Measurements from ENCODE around the gene RTP5. TPM values are rescaled to one million over a fixed set of nuclear protein-coding genes. Genes with fewer than 3 reads are reported as not detected.

RTP5 gene
- total RNA-seq, 1 experiment from 2014 or later: not detected

DNA sequence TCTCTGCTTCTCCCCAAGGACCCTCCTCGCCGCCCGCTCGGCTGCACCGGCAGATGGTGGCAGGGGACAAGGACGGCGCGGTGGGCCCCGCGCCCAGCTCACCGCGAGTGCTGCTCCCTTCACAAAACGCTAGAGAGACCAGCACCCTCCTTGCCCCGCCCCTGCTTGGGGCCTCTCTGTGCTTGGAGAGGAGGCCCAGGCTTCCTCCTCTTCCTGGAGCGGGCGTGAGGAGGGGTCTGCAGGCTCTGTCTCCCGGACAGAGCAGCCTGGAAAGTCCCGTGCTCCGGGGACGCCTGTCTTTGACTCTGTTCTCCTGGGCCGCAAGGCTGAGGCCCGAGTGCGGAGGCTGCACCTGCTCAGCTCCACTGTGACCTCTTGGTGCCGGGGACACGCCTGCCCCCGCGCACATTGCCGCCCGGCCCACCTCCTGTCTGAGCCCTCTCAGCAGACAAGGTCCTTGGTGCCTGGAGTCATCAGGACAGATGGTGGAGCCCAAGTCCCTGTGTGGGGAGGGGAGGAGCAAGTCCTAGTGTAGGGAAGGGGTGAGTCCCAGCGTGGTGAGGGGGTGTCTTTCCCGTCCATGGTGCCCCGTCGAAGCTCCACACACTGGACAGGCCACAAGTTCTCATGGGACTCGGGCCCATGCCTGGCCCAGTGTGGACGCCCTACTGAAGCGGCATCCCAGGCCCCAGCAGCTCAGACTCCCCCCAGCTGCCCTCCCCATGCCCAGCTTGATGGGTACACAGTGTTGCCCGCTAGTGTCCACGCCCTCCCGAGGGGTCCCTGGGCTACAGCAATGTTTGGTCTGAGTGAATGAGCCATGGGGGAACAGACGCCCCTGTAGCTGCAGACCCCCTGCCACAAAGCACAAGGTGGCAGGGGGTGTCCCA is 33.8 kb downstream of the RTP5 start (continued):
- TF ChIP-seq, protein P1, sequence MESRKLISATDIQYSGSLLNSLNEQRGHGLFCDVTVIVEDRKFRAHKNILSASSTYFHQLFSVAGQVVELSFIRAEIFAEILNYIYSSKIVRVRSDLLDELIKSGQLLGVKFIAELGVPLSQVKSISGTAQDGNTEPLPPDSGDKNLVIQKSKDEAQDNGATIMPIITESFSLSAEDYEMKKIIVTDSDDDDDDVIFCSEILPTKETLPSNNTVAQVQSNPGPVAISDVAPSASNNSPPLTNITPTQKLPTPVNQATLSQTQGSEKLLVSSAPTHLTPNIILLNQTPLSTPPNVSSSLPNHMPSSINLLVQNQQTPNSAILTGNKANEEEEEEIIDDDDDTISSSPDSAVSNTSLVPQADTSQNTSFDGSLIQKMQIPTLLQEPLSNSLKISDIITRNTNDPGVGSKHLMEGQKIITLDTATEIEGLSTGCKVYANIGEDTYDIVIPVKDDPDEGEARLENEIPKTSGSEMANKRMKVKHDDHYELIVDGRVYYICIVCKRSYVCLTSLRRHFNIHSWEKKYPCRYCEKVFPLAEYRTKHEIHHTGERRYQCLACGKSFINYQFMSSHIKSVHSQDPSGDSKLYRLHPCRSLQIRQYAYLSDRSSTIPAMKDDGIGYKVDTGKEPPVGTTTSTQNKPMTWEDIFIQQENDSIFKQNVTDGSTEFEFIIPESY (IDR thresholded peaks at IDR 0.05; ENCODE audit: extremely low read depth, insufficient replicate concordance, low read length): no peak

DNA sequence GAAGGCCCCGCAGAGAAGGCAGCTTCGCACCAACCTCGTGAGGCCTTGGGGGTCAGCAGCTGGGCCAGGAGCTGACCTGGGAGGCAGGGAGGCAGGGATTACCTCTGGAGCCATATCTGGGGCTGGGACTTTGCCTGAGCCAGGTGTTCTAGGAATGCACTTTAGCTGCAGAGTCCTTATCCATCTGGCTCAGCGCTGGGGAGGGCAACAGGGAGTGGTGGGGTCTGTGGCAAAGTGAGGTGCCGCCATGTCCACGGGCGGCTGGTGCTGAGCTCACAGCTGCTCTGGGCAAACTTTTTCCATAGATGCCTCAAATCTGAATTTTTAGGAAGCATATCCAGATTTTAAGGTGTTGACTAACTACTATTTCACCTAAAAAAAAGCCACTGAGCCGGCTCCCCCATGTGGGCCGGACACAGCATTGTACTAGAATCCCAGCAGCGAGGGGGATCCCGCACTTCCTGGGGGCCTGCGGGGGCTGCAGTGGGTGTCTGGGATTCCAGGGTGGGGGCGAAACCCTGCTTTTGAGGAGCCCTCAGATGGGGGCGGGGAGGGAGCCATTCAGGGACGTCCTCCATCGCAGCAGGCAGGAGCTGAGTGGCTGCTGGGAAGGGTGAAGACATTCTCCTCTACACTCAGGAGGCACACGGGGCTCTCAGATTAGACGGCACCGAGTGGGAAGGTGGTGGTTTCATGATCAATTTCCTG is 34.6 kb downstream of the RTP5 start:
- Histone ChIP-seq H3K9me3 (ENCODE audit: control insufficient read depth in 1 of 2, insufficient read depth in 1 of 2, low read depth in 1 of 2, low read length in 2 of 2) (no peaks in the 10 kb centered on the region), H3K79me2 (ENCODE audit: insufficient read depth, low read length) (no peaks in the 10 kb centered on the region), H3K4me1 (ENCODE audit: control insufficient read depth in 1 of 2, insufficient read depth in 2 of 2, low read length in 2 of 2) (no peaks in the 10 kb centered on the region), H4K20me1 (ENCODE audit: insufficient read depth) (no peaks in the 10 kb centered on the region), H2AFZ (ENCODE audit: low read depth, low read length, poor library complexity, severe bottlenecking) (no peak overlapping the region), H3K4me3 (replicated peaks in 1 of 2; ENCODE audit: low read depth in 1 of 2, low read length in 2 of 2) (no peak overlapping the region), H3K27me3 (ENCODE audit: insufficient read depth, low read length) (no peaks in the 10 kb centered on the region), H3K36me3 (ENCODE audit: control insufficient read depth in 1 of 2, insufficient read depth in 2 of 2, low read length in 2 of 2) (no peaks in the 10 kb centered on the region), H3K4me2 (ENCODE audit: low read length) (no peak overlapping the region), H3K9me2 (ENCODE audit: insufficient read depth) (no peaks in the 10 kb centered on the region), H3K27ac (ENCODE audit: low read depth, low read length) (no peak overlapping the region; the same call in 1 of the 2 replicates), H3K9ac (ENCODE audit: low read length) (no peak overlapping the region)
- ChIA-PET RAD21 (ENCODE audit: low non-redundant PET in 1 of 2, low total read pairs in 2 of 2, uncharacterized antibody in 2 of 2, unreplicated experiment in 2 of 2) (no interaction called here), POLR2A (no interaction called here), CTCF (no interaction called here)
- no TSS peak for BruUV-seq (replicated peaks)
- TF ChIP-seq POLR2AphosphoS5 (IDR thresholded peaks at IDR 0.05; ENCODE audit: low read depth, low read length) (no peak), FOSL1 (IDR thresholded peaks at IDR 0.05; ENCODE audit: low read depth) (no peak), SIN3A (IDR thresholded peaks at IDR 0.05; ENCODE audit: low read depth) (no peak), POLR2A (IDR thresholded peaks at IDR 0.05; ENCODE audit: borderline replicate concordance, extremely low read depth, insufficient read depth, insufficient read length) (no peak), EGR1 (IDR thresholded peaks at IDR 0.05; ENCODE audit: low read depth) (no peak), EZH2phosphoT487 (IDR thresholded peaks at IDR 0.05; ENCODE audit: borderline replicate concordance) (no peak)
- TF ChIP-seq, protein P1 (IDR thresholded peaks at IDR 0.05; ENCODE audit: extremely low read depth, insufficient replicate concordance, low read length): no peak
- TF ChIP-seq, protein P2, sequence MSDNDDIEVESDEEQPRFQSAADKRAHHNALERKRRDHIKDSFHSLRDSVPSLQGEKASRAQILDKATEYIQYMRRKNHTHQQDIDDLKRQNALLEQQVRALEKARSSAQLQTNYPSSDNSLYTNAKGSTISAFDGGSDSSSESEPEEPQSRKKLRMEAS (IDR thresholded peaks at IDR 0.05): no peak
- intact Hi-C loops (cut with micrococcal nuclease): no loop called here
- ATAC-seq (no peak), DNase-seq (ENCODE audit: low read depth, low spot score) (no peak)

All from HCT116 (cell line).